Fibroblast of the aortic adventitia (primary cell): ENCODE measurements around the gene PLEKHM2. TPM values are rescaled to one million over a fixed set of nuclear protein-coding genes. Genes with fewer than 3 reads are reported as not detected.

Experiments used
- DNase-seq: peaks from one replicate; pipeline ENCODE4 v3.0.0-alpha.2; 2010; ENCODE audit warnings: low read depth
- H3K4me3 ChIP-seq: 2 replicates; pipeline ENCODE4 v1.5.1; 2011; ENCODE audit warnings: low read depth, mild to moderate bottlenecking, control low read depth, low read length, moderate library complexity
- CTCF ChIP-seq: IDR thresholded peaks from 2 replicates; pipeline ENCODE4 v1.5.1; 2011; ENCODE audit warnings: mild to moderate bottlenecking, low read length, control low read depth, inconsistent platforms; ENCODE audit not compliant: insufficient read depth
- total RNA-seq: library from RNA; depleted of rRNA; stranded (reverse); fragments of >200 nt; gene quantifications from 2 replicates; pipeline ENCODE4 v1.2.3, GENCODE V29; 2012; ENCODE audit warnings: low replicate concordance

PLEKHM2 gene
- total RNA-seq, 1 donor = 76.5 TPM

GRCh38 chr1:15753776-15754175, 69.7 kb downstream of the PLEKHM2 start:
- no peak for TF ChIP-seq CTCF

GRCh38 chr1:15755021-15755645, 71.0 kb downstream of the PLEKHM2 start:
- no peak for TF ChIP-seq CTCF
- H3K4me3 ChIP-seq = no peak overlapping the region
- no peak for DNase-seq

More at GRCh38 chr1:15753776-15754175, 69.7 kb downstream of the PLEKHM2 start:
- DNase-seq = no peak
- H3K4me3 ChIP-seq = no peak overlapping the region

GRCh38 chr1:15755646-15756040, 71.5 kb downstream of the PLEKHM2 start:
- no peak for DNase-seq
- TF ChIP-seq CTCF = no peak
- no peak overlapping the region for H3K4me3 ChIP-seq

- no peak for TF ChIP-seq CTCF
- no peak overlapping the region for H3K4me3 ChIP-seq
- no peak for DNase-seq
These were observed 72.3 kb downstream of the PLEKHM2 start for GRCh38 chr1:15756143-15757015.

- DNase-seq = no peak
- TF ChIP-seq CTCF = no peak
- H3K4me3 ChIP-seq = no peak overlapping the region
These were observed 73.0 kb downstream of the PLEKHM2 start for GRCh38 chr1:15757016-15757543.

- peak overlapping the region; percentile 77 for H3K4me3 ChIP-seq
- TF ChIP-seq CTCF = no peak
- DNase-seq = no peak
These were observed 73.6 kb downstream of the PLEKHM2 start for GRCh38 chr1:15757575-15758342.
